OCI-LY7 (cell line): ENCODE results near the gene MVB12B.

Experiments
- CTCF ChIP-seq: fragments of 200-600 bp; sonication (generic); conservative IDR thresholded peaks from 2 replicates; pipeline ENCODE4 v1.5.1; 2014; ENCODE audit warnings: mild to moderate bottlenecking, antibody characterized with exemption, low read length, moderate library complexity, mixed read lengths
- EZH2phosphoT487 ChIP-seq: fragments of 200-600 bp; sonication (generic); IDR thresholded peaks from 2 replicates; pipeline ENCODE4 v1.6.1; 2018; ENCODE audit warnings: low read depth, borderline replicate concordance, mild to moderate bottlenecking, mixed run types, antibody characterized with exemption, low read length, moderate library complexity, mixed read lengths

- TF ChIP-seq EZH2phosphoT487 (no peak), CTCF (no peak)
These were observed 14.8 kb downstream of the MVB12B start for GRCh38 chr9:126341426-126341825.
